Vagina (tissue), 2 donors: ENCODE data around the gene CLEC18A.

ENCODE experiments used
- CTCF ChIP-seq, 3 experiments: fragments of 450-650 bp in 2 of 3; fragments of 200-600 bp in 1 of 3; sonication (generic) in 1 of 3; IDR thresholded peaks; one replicate each; pipeline ENCODE4 v1.5.1; 2017 to 2019; ENCODE audit warnings: antibody characterized with exemption in 3 of 3, mild to moderate bottlenecking in 2 of 3, moderate library complexity in 2 of 3
- POLR2A ChIP-seq, 2 donors: fragments of 450-650 bp; IDR thresholded peaks; one replicate each; pipeline ENCODE4 v1.6.1; 2017; ENCODE audit warnings: antibody characterized with exemption in 2 of 2, mild to moderate bottlenecking in 2 of 2, moderate library complexity in 2 of 2

- TF ChIP-seq CTCF (IDR thresholded peaks at IDR 0.05) (no peak), POLR2A (IDR thresholded peaks at IDR 0.05) (no peak)
Observed at GRCh38 chr16:69921127-69921526, 30.0 kb upstream of the CLEC18A start.
